ENCODE results near the gene USP24.
A peak's percentile ranks its signal among the peaks of the same experiment; 100 is the strongest.
"Not testable (repeated sequence)": the region's sequence is repeated elsewhere in the genome, so short reads cannot be mapped to it uniquely, and the experiment has no call there.

The USP24 gene

DNA sequence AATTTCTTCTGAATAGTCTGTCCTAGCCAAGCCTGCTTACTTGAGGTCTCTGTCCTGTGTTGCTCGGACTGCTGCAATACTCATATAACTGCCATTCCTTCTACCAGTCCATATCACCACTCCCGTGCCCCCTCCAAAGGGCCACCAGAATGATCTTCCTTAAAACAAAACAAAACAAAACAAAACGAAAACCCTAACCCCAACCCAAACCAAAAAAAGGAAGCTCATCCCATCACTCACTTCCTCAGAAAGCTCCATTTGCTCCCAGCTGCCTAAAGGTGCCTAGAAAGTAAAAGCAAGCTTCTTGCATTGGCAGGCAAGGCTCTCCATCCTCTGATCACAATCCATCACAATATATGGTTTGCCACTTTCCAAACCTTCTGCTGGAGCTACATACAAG is 20.3 kb downstream of the USP24 start:
- no peak for FAIRE-seq

DNA sequence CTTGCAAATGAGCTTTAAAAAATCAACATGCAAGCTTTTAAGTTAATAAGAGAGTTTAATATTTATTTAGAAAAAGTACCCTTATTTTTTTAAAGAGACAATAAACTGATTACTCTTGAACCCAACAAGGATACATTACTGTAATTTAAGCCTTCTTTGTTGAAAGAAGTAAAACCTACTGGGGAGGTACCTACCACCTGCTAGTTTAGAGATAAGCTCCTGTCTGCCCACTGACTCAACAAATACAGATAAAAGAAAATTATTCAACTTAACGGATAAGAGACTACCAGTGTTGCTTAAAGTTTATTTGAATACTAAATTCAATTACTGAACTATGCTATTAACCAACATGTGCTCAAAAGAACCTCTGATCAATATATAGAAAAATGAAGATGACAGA is 23.1 kb downstream of the USP24 start:
- FAIRE-seq, result no peak

DNA sequence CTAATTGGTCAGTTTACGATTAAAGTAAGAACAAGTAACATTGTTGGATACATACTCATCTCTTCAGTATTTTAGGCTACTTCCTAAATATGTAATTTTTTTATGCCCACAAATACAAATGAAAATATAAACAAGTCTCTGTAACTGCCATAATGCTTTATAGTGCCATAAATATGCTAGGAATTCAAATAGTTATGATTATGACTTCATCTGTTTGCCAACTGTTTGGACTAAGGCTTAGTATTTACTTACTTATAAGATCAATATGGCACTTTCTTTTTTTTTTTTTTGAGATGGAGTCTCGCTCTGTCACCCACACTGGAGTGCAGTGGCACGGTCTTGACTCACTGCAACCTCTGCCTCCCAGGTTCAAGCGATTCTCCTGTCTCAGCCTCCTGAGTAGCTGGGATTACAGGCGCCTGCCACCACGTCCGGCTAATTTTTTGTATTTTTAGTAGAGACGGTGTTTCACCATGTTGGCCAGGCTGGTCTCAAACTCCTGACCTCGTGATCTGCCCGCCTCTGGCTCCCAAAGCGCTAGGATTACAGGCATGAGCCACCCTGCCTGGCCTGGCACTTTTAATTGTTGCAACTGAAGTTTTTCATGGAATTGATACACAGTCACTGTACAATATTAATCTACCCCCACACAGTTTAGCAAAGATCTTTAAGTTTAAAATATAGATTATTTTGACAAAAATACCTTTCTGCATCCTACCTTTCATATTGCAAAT is 23.8 kb downstream of the USP24 start:
- not testable (repeated sequence) for FAIRE-seq

DNA sequence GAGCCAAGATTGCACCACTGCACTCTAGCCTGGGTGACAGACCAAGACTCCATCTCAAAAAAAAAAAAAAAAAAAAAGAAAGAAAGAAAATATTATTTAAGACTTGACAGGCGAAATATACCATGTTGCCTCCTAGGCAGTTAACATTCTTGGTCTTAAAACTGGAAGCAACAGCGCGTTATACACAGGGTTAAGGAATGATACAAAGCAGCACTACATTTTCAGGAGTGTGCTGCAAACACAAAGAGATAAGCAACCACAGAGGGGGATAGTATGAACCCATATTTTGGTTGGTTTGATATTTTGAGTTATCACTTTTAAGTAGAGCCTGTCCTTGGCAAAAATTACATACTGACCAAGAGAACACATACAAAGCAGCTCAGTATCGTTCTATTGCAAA is 25.1 kb downstream of the USP24 start:
- FAIRE-seq, result no peak

DNA sequence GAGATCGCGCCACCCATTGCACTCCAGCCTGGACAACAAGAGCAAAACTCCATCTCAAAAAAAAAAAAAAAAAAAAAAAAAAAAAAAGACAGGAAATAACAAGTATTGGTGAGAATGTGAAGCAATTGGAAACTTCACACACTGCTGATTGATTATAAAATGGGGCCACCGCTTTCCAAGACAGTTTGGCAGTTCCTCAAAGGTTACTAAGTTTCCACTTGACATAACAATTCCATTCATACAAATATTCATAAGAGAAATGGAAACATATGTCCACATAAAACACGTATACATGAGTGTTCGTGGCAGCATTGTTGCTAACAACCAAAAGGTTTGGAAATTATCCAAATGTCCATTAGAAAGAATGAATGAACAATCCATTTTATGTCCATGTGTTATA is 26.3 kb downstream of the USP24 start:
- FAIRE-seq, result no peak

DNA sequence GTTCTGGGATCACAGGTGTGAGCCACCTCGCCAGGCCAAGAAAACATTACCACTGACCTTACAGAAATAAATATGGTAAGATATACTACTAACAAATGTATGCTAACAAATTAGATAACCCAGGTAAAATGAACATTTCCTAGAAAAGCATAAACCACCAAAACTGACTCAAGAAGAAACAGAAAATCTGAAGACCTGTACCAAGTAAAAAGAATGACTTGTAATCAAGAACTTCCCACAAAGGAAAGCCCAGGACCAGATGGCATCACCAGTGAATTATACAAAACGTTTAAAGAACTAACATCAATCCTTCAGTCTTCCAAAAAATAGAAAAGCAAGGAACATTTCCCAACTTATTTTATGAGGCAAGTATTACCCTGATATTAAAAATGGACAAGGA is 29.3 kb downstream of the USP24 start:
- no peak for FAIRE-seq

DNA sequence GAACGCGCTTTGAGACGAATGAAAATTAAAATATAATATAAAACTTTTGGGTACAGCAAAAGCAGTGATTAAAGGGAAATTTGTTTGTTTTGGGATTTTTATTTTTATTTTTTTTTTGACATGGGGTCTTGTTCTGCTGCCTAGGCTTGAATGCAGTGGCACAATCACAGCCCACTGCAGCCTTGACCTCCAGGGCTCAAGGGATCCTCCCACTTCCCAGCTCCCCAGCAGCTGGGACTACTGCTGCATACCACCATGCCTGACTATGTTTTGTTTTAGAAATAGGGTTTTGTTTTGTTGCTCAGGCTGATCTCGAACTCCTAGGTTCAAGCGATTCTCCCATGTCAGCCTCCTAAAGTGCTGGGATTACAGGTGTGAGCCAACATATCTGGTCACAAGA is 30.3 kb downstream of the USP24 start:
- FAIRE-seq, result no peak

DNA sequence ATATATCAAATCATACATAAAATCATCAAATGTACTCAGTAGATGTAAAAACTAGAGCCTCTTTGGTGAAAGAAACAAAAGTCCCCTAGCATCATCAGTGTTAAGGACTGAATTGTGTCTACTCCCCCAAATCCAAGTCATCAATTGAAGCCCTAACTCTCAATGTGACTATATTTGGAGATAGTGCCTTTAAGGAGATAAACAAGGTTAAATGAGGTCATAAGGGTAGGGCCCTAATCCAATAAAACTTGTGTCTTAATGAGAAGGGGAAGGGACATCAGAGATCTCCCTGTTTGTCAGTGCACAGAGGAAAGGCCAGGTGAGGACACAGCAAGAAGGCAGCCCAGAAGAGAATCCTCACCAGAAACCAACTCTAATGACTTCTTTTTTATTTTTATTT is 33.5 kb downstream of the USP24 start:
- FAIRE-seq, result no peak

DNA sequence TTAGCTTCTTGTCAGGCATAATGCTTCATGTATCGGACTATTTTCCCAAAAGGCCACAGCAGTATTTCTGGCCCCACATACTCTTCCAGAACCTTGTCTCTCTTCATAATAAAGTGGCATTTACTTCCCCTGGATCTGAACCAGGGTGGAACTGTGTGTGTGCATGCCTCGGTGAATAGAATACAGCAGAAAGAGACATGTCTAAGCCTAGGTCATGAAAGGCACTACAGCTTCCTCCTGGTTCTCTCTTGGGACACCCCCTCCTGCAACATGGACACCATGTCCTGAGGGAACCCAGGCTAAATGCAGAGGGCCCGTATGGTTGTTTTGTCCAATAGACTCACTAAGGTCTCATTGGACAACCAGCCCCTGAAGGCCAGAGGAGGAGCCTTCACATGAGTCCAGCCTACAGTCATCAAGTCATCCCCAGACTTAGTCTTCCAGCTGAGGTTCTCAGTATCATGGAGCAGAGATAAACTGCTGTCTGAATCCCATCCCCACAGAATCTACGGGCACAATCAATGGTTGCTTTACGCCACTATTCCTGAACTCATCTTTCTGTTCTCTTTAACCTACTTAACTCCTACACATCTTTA is 35.0 kb downstream of the USP24 start:
- no peak for FAIRE-seq

DNA sequence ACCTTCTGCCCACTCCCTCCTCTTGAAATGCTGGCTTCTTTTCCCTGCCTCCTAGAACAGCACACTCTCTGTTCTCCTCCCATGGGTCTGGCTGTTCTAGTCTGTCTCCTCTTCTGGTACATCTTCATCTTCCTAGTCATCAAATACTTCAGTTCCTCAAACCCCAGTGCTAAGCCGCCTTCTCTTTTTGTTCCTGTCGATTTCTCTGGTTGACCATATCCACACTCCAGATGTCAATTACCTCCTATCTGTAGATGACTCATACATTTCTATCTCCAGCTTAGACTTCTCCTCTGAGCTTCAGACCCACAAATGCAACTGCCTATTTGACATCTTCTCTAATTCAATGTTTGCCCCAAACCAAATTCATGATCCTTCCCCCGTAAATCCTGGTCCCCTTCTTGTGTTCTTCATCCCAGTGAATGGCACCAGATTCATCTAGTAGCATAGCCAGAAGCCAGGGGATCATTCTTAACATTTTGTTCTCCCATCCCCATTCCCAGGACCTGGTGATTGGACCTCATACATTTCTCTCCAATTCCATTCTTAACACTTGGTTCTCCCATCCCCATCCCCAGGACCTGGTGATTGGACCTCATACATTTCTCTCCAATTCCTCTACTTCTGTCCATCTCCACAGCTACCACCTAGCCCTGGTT is 35.9 kb downstream of the USP24 start:
- FAIRE-seq, result no peak

DNA sequence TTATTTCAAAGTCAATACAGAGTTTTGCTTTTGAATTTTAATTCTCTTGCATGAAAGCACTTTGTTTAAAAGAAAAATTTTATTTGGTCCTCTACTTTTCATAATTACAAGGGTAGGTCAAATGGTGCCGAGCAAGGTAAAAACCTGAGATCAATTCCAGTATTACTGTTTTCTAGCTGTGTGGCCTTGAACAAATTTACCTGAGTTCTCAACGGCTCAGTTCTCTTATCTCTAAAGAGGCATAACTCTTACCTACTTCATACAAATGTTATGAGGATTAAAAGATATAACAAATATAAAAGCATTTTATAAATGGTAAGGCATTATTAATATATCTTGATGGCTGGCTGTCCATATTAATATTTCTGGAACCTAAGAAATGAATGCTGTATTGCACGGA is 42.5 kb downstream of the USP24 start:
- no peak for FAIRE-seq

DNA sequence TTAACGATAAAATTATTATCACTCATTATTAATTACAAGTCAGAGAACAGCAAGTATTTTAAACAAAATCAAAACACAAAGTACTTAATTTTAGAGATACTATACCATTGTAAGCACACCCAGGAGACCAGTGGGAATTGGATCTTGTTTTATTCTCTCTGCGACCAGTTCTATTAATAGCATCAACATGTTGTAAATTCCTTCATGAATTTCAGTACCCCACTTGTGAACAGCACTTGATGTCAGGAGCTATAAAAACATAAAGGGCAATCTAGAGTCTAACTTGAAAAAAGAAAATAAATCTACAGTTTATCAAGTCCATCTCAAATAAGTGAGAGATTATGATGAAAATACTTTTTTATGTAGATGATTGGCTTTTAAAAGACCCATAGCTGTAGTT is 42.9 kb downstream of the USP24 start:
- peak; percentile 21 for FAIRE-seq

DNA sequence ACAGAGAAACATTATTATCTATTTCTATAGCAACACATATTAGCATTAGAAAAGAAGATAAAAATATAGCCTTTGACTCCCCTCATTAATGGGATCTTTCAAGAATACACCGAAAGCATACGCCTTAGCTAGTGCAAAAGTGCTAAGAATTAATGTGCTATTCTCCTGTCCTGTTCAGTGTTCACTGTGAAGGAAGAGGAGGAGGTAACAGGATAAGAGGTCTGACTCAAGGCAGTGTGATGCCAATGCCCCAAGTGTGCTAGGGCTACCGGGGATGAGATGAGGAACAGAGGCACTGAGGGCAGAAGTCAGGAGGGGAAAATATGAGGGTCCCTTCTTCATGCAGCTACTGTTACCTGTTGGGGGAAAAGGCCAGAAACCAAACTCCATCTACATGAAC is 43.5 kb downstream of the USP24 start:
- FAIRE-seq, result no peak

DNA sequence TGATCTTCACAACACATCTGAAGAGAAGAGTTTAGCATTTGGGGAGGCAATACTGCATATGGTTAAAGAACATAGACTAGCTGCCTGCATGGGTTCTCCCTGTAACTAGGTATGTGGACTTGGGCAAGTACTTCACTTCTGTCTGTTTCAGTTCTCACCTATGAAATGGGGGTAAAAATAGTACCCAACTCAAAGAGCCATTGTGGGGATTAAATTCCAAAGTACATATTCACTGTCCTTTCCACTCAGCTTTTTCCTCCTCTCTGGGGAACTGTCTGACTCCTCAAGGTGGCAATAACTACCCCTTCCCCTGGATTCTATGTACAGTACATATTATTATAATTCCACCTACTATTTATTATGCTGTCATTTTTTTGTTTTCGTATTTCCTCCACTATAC is 44.7 kb downstream of the USP24 start:
- no peak for FAIRE-seq

DNA sequence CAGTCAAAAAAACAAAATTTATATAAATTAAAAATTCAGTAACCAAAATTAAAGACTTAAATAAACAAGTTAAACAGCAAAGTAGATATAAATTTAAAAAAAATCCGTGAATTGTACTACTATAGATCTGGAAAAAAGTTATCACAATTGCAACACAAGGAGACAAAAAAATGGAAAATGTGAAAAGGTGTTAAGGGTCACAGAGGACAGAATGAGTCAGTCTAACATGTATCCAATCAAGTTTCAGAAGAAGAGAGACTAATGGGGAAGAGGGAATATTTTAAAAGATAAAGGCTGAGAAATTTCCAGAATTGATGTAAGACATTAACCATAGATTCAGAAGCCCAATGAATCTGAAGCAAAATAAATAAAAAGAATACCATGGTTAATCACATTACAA is 46.0 kb downstream of the USP24 start:
- no peak for FAIRE-seq

DNA sequence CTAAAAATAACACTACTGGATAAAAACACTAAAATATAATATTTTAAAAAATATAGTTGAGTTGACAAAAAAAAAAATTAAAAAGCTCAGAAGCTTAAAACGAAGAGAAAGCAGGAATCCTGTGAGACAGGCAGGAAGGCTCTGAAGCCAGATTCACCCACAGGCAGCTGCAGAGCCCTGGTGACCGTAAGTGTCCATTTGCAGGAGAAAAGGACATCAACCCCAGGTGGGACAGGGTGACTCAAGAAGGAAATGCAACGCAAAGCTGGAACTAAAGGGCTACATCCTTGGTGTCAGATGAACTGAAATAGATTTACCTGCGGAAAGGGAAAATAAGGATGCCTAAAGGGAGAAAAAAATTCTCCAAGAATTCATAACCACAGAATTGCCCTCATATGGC is 46.8 kb downstream of the USP24 start:
- no peak for FAIRE-seq

DNA sequence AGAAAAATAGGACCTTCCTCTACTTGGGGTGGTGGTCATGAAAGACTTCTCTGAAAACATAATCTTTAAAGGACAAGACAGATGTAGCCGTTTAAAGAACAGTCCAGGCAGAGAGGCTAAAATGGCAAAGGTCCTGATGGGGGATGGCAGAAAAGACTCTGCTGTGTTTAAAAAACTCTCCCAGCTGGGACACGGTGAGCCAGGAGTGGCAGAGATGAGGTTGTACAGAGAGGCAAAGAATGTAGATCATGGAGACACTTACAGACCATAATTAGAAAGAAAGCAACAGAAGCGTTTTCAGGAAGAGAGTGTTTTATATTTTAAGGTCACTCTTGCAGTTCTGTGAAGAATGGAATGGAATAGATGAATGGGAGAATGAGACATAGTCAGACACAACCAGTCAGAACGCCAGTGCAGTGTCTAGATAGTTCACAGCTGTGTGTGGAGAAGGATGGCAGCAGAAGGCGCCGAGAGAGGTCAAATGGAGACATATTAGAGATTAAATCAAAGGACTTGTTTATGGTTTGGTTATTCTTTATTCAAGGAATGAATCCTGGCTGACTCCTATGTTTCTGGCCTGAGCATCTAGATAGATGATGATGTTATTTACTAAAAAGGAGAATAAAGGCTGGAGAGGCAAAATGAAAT is 47.8 kb downstream of the USP24 start:
- FAIRE-seq, result no peak

DNA sequence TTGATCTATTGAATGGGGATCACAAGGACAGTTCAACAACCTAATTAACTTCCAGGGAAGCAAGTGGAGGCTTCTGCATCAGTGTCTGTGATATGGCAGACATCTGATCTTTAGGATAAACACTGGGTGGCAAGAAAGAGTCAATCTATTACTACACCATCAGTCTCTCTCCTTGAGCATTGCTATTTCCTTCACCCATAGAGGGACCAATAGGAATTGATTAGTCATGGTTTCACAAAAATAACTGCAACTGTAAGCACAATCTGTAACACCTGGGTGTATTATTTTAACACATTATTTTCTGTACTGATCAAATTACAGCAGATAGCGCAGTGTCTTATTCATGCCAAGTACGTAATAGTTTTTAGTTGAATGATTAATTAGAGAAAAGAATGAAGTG is 50.3 kb downstream of the USP24 start:
- no peak for FAIRE-seq

DNA sequence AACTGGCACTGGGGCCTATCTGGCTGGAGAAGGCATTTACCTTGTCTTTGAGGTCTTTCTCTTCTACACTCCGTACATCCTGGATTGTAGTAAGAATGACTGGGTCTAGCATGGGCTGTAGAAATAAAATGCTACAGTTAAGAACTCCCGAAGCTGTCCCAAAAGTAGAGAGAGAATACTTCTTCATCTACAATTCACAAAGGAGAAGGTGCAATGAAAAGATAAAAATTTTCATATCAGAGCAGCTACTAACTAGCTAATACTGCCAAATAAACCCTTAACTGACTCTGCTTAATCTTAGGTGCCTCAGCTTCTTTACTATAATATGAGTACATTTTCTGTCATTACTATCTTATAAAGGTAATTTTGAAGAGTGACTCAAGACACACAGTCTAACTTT is 55.6 kb downstream of the USP24 start:
- no peak for FAIRE-seq

DNA sequence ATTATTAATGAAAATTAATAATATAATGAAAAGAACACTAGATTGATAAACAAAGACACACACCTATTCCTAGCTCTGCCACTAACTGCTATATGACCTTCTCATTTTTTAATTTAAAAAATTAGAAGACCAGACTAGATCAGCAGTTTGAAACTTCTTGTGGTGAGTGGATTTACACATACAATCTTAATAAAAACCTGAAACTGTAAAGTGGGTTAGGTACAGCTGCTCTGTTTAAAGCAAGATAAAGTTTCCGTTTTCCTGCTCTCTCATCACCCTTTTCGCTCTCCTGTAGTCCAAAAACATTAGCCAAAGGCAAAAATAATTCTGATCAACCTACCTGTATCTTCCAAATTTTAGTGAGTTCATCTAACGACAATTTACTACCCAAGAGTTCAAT is 58.6 kb downstream of the USP24 start:
- no peak for FAIRE-seq

DNA sequence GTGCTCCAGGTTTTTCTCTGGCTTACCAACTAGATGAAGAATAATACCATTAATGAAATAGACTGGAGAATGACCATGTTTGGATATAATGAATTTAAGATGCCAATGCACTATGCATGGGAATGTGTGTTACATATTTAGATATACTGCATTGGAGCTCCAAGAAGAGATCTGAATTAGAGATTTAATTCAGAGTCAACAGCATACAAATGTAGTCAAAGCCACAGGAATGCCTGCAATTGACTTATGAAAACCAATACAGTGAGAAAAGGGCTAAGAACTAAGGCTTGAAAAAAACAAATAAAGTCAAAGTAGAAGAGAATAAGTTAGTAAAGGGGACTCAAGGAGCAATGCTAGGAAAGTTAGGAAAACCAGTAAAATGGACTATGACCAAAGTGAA is 59.1 kb downstream of the USP24 start:
- FAIRE-seq, result no peak

DNA sequence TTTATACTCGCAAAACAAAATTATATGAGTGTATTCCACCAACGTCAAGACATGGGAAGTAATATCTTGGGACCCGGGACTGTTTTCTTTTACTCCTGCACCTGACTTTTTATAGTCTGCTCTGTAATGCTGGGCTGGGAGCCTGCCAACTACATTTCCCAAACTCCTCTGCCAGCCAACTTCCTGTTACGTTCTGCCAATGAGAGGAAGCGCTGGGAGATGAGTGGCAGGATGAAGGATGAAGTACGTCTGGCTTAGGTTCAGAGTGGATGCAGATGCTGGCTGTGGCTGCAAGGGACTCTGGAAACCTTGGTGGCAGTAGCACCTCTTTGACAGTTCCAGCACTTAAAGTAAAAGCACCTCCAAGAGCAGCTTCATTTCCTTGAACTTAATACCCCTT is 59.6 kb downstream of the USP24 start:
- no peak for FAIRE-seq

DNA sequence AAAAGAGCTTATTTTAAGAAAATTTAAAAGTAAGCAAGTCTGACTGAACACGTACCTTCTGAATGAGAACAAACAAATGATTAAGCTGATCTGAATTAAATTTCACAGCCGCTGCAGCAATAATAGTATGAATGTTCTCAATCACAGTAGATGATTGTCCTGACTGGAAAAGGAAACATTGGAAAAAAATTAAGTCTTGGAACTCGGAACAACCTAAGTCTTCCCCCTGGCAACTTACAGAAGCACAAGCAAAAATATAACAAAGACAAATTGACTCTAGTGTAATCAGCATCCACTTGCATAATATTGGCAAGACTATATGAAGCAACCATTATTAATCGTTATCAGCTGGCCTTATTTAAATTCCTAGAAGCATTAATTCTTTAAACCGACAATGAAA is 60.5 kb downstream of the USP24 start:
- no peak for FAIRE-seq

DNA sequence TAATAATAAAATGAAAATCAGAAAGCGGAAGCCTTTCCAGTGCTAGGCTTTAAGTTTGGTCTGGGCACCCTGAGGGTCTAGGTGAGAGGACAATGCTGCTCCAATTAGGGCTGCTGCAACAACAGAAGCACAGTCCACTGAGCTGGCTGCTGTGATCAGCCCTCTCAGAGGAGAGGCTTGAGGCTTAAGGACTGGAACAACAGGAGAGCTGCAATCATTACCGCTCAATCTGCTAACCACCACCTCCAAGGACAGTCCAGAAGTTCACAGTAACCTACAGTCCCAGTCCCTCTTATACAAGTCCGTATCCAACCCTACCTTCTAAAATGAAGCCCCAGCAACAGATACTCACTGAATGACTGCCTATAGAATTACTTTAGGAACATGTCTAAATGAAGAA is 62.1 kb downstream of the USP24 start:
- FAIRE-seq, result no peak
